H9 (cell line): Measurements from ENCODE around the gene ELANE. TPM values are rescaled to one million over a fixed set of nuclear protein-coding genes. Genes with fewer than 3 reads are reported as not detected.
A peak's percentile ranks its signal among the peaks of the same experiment; 100 is the strongest.
"Not testable (repeated sequence)": the region's sequence is repeated elsewhere in the genome, so short reads cannot be mapped to it uniquely, and the experiment has no call there.

Experiments used
- DNase-seq: peaks from one replicate; pipeline ENCODE4 v3.0.0-alpha.2; 2017
- H2AFZ ChIP-seq: one replicate; pipeline ENCODE4 v1.6.1; 2013; ENCODE audit warnings: mild to moderate bottlenecking, low read length, control low read depth, moderate library complexity
- H2AK5ac ChIP-seq: 2 replicates; pipeline ENCODE4 v1.6.1; 2013; ENCODE audit warnings: low read length, control low read depth, mixed read lengths; ENCODE audit not compliant: insufficient read length
- H2BK120ac ChIP-seq: one replicate; pipeline ENCODE4 v1.6.1; 2013; ENCODE audit warnings: low read depth, mild to moderate bottlenecking, low read length, control low read depth, inconsistent platforms; ENCODE audit not compliant: poor library complexity, severe bottlenecking
- H2BK12ac ChIP-seq: 2 replicates; pipeline ENCODE4 v1.6.1; 2013; ENCODE audit warnings: low read length, control low read depth, mixed read lengths, low read depth; ENCODE audit not compliant: insufficient read length
- H2BK15ac ChIP-seq: 2 replicates; pipeline ENCODE4 v1.6.1; 2013; ENCODE audit warnings: low read depth, low read length, control low read depth
- H2BK20ac ChIP-seq: one replicate; pipeline ENCODE4 v1.6.1; 2013; ENCODE audit warnings: low read depth, mild to moderate bottlenecking, low read length, control low read depth, inconsistent platforms; ENCODE audit not compliant: poor library complexity, severe bottlenecking
- H2BK5ac ChIP-seq: 2 replicates; pipeline ENCODE4 v1.6.1; 2013; ENCODE audit warnings: low read length, control low read depth, mixed read lengths; ENCODE audit not compliant: insufficient read length
- H3K14ac ChIP-seq: 2 replicates; pipeline ENCODE4 v1.6.1; 2013; ENCODE audit warnings: low read length, control low read depth; ENCODE audit not compliant: insufficient read depth
- H3K18ac ChIP-seq: 2 replicates; pipeline ENCODE4 v1.6.1; 2013; ENCODE audit warnings: low read depth, mild to moderate bottlenecking, mixed read lengths, low read length, control low read depth; ENCODE audit not compliant: insufficient read length
- H3K23ac ChIP-seq: 2 replicates; pipeline ENCODE4 v1.6.1; 2013; ENCODE audit warnings: low read length, control low read depth, mixed read lengths, low read depth; ENCODE audit not compliant: insufficient read length
- H3K23me2 ChIP-seq: 2 replicates; pipeline ENCODE4 v1.6.1; 2013; ENCODE audit warnings: low read depth, mild to moderate bottlenecking, mixed read lengths, low read length, control low read depth; ENCODE audit not compliant: insufficient read length, poor library complexity, severe bottlenecking
- H3K27ac ChIP-seq: 2 replicates; pipeline ENCODE4 v1.5.1; 2013; ENCODE audit warnings: low read length, control low read depth, mixed read lengths, low read depth; ENCODE audit not compliant: insufficient read length
- H3K27me3 ChIP-seq: 2 replicates; pipeline ENCODE4 v1.6.1; 2013; ENCODE audit warnings: low read length, control low read depth, inconsistent platforms; ENCODE audit not compliant: insufficient read depth
- H3K4ac ChIP-seq: 2 replicates; pipeline ENCODE4 v1.6.1; 2013; ENCODE audit warnings: low read depth, mild to moderate bottlenecking, control low read depth, inconsistent platforms, low read length, moderate library complexity
- H3K4me1 ChIP-seq: 2 replicates; pipeline ENCODE4 v1.6.1; 2013; ENCODE audit warnings: low read length, control low read depth, inconsistent platforms; ENCODE audit not compliant: insufficient read depth
- H3K4me2 ChIP-seq: 2 replicates; pipeline ENCODE4 v1.6.1; 2013; ENCODE audit warnings: low read length, control low read depth, mixed read lengths; ENCODE audit not compliant: insufficient read length, insufficient read depth
- H3K56ac ChIP-seq: 2 replicates; pipeline ENCODE4 v1.6.1; 2013; ENCODE audit warnings: low read depth, mild to moderate bottlenecking, mixed read lengths, low read length, control low read depth; ENCODE audit not compliant: insufficient read length
- H3K79me1 ChIP-seq: 2 replicates; pipeline ENCODE4 v1.6.1; 2013; ENCODE audit warnings: low read depth, mild to moderate bottlenecking, moderate library complexity, low read length, control low read depth, inconsistent platforms; ENCODE audit not compliant: insufficient read depth, poor library complexity, severe bottlenecking
- H3K79me2 ChIP-seq: 2 replicates; pipeline ENCODE4 v1.6.1; 2013; ENCODE audit warnings: low read length, control low read depth, inconsistent platforms; ENCODE audit not compliant: insufficient read depth
- H3K9ac ChIP-seq: 2 replicates; pipeline ENCODE4 v1.6.1; 2013; ENCODE audit warnings: low read length, control low read depth, mixed read lengths; ENCODE audit not compliant: insufficient read length; ENCODE audit errors: extremely low read depth
- H3K9me3 ChIP-seq: one replicate; pipeline ENCODE4 v1.6.1; 2013; ENCODE audit warnings: low read depth, low read length, inconsistent platforms; ENCODE audit not compliant: control insufficient read depth
- H3T11ph ChIP-seq: one replicate; pipeline ENCODE4 v1.6.1; 2013; ENCODE audit warnings: mild to moderate bottlenecking, low read length, control low read depth, inconsistent platforms
- H4K20me1 ChIP-seq: one replicate; pipeline ENCODE4 v1.6.1; 2013; ENCODE audit not compliant: control insufficient read depth, insufficient read length, insufficient read depth
- H4K5ac ChIP-seq: 2 replicates; pipeline ENCODE4 v1.6.1; 2013; ENCODE audit warnings: low read depth, mild to moderate bottlenecking, mixed read lengths, low read length, control low read depth; ENCODE audit not compliant: insufficient read length
- H4K8ac ChIP-seq: replicated peaks from 2 replicates; pipeline ENCODE4 v1.6.1; 2013; ENCODE audit warnings: low read length, control low read depth, mixed read lengths, low read depth; ENCODE audit not compliant: insufficient read length
- H4K91ac ChIP-seq: 2 replicates; pipeline ENCODE4 v1.6.1; 2013; ENCODE audit warnings: low read depth, mild to moderate bottlenecking, moderate library complexity, mixed read lengths, low read length, control low read depth; ENCODE audit not compliant: insufficient read length
- H3K27ac Mint-ChIP-seq, 3 experiments: 2 replicates in 2 of 3; 3 replicates in 1 of 3; pipeline ENCODE4 v1.8.0; 2020 to 2021; ENCODE audit warnings: mixed read lengths in 3 of 3, mild to moderate bottlenecking in 1 of 3, moderate library complexity in 1 of 3
- H3K27me3 Mint-ChIP-seq: 2 replicates; pipeline ENCODE4 v1.8.0; 2021; ENCODE audit warnings: low read depth, mild to moderate bottlenecking, moderate library complexity, mixed read lengths
- H3K36me3 Mint-ChIP-seq, 3 experiments: 2 replicates in 2 of 3; 3 replicates in 1 of 3; pipeline ENCODE4 v1.8.0; 2020 to 2021; ENCODE audit warnings: low read depth in 3 of 3, mixed read lengths in 3 of 3; ENCODE audit not compliant: insufficient read depth in 1 of 3
- H3K4me1 Mint-ChIP-seq, 2 experiments: 2 replicates each; pipeline ENCODE4 v1.8.0; 2020; ENCODE audit warnings: mixed read lengths in 2 of 2
- H3K4me3 Mint-ChIP-seq, 2 experiments: 2 replicates in 1 of 2; 3 replicates in 1 of 2; pipeline ENCODE4 v1.8.0; 2020 to 2021; ENCODE audit warnings: mild to moderate bottlenecking in 2 of 2, mixed read lengths in 2 of 2, moderate library complexity in 1 of 2
- H3K9me3 Mint-ChIP-seq, 2 experiments: 2 replicates in 1 of 2; 3 replicates in 1 of 2; pipeline ENCODE4 v1.8.0; 2020; ENCODE audit warnings: mild to moderate bottlenecking in 2 of 2, mixed read lengths in 2 of 2, moderate library complexity in 1 of 2
- WGBS: extraction: QIAGEN DNeasy Blood & Tissue Kit; methylation state at CpG from one replicate; pipeline ENCODE4 v1.1.7; 2013; ENCODE audit warnings: missing lambda C conversion rate, low lambda C conversion rate, mixed read lengths; ENCODE audit not compliant: insufficient read length; ENCODE audit errors: extremely low coverage; 5-methylcytosine and 5-hydroxymethylcytosine counted together
- total RNA-seq: library from RNA; stranded (reverse); gene quantifications from 2 replicates; pipeline ENCODE4 v1.2.1, GENCODE V29; 2021
- TF ChIP-seq, protein P1 (sequence below): fragments of 200-600 bp; sonication (generic); conservative IDR thresholded peaks from 3 replicates; pipeline ENCODE4 v1.8.0; 2021; ENCODE audit warnings: antibody characterized with exemption, mild to moderate bottlenecking

The ELANE gene
- total RNA-seq, 1 experiment from 2014 or later: not detected

DNA sequence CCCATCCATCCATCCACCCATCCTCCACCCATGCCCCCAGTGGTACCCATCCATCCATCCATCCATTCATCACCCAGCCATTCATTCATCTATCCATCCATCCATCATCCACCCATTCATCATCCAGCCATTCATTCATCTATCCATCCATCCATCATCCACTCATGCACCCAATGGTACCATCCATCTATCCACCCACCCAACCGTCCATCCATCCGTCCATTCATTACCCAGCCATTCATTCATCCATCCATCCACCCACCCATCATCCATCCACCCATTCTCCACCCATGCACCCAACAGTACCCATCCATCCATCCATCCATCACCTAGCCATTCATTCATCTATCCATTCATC, 35.6 kb upstream of the ELANE start:
- Histone ChIP-seq H3K27me3 (no peaks in the 10 kb centered on the region), H3K56ac (no peak overlapping the region), H3K23ac (no peak overlapping the region), H3K23me2 (no peaks in the 10 kb centered on the region), H3K4me2 (no peak overlapping the region), H3K9ac (no peak overlapping the region), H3T11ph (no peak overlapping the region), H3K9me3 (no peaks in the 10 kb centered on the region), H3K79me2 (no peaks in the 10 kb centered on the region), H3K14ac (no peak overlapping the region), H2BK120ac (no peak overlapping the region), H3K27ac (no peak overlapping the region), H2BK12ac (no peak overlapping the region), H4K91ac (no peak overlapping the region), H3K18ac (no peak overlapping the region), H3K79me1 (no peaks in the 10 kb centered on the region), H2AFZ (no peak overlapping the region), H2AK5ac (no peak overlapping the region), H4K20me1 (no peaks in the 10 kb centered on the region), H2BK20ac (no peak overlapping the region), H4K8ac (no peak overlapping the region), H2BK5ac (no peak overlapping the region), H3K4me1 (no peaks in the 10 kb centered on the region), H4K5ac (no peak overlapping the region), H3K4ac (no peak overlapping the region), H2BK15ac (no peak overlapping the region)
- H3K4me3 Mint-ChIP-seq: no peak overlapping the region
- no peak overlapping the region for H3K27ac Mint-ChIP-seq
- H3K36me3 Mint-ChIP-seq: peaks cover 16 to 41% (median 40%) of the 10 kb centered on the region in 3 experiments
- H3K27me3 Mint-ChIP-seq: peaks cover 3% of the 10 kb centered on the region; the same call in 1 of the 2 replicates
- H3K4me1 Mint-ChIP-seq: no peaks in the 10 kb centered on the region
- 100% methylated on average over 2 of the region's 2 CpGs for WGBS
- no peak for DNase-seq
- H3K9me3 Mint-ChIP-seq: no peaks in the 10 kb centered on the region; a peak in 1 of 5 replicates
- TF ChIP-seq, protein P1, sequence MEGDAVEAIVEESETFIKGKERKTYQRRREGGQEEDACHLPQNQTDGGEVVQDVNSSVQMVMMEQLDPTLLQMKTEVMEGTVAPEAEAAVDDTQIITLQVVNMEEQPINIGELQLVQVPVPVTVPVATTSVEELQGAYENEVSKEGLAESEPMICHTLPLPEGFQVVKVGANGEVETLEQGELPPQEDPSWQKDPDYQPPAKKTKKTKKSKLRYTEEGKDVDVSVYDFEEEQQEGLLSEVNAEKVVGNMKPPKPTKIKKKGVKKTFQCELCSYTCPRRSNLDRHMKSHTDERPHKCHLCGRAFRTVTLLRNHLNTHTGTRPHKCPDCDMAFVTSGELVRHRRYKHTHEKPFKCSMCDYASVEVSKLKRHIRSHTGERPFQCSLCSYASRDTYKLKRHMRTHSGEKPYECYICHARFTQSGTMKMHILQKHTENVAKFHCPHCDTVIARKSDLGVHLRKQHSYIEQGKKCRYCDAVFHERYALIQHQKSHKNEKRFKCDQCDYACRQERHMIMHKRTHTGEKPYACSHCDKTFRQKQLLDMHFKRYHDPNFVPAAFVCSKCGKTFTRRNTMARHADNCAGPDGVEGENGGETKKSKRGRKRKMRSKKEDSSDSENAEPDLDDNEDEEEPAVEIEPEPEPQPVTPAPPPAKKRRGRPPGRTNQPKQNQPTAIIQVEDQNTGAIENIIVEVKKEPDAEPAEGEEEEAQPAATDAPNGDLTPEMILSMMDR: no peak

DNA sequence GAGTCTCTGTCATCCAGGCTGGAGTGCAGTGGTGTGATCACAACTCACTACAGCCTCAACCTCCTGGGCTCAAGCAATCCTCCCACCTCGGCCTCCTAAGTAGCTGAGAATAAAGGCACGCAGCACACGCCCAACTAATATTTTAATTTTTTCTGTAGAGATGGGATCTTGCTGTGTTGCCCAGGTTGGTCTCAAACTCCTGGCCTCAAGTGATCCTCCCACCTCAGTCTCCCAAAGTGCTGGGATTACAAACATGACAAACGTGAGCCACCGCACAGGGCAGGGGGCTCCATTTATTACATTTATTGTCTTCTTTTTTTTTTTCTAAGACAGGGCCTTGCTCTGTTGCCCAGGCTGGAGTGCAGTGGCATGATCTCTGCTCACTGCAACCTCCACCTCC, 31.9 kb upstream of the ELANE start:
- H3K9me3 Mint-ChIP-seq, H3K56ac ChIP-seq, H3K79me2 ChIP-seq, H3K14ac ChIP-seq, H3K4ac ChIP-seq, H3K27me3 ChIP-seq, H3K27me3 Mint-ChIP-seq, H2AK5ac ChIP-seq, H2AFZ ChIP-seq, H3K79me1 ChIP-seq, H3K18ac ChIP-seq, DNase-seq, H3K23me2 ChIP-seq, H3K9me3 ChIP-seq, H3K27ac ChIP-seq, H2BK15ac ChIP-seq, H3K4me1 ChIP-seq, H4K5ac ChIP-seq, H3T11ph ChIP-seq, H2BK120ac ChIP-seq, H4K8ac ChIP-seq, H3K23ac ChIP-seq, H3K4me2 ChIP-seq, H3K27ac Mint-ChIP-seq, H3K9ac ChIP-seq, H2BK20ac ChIP-seq, H4K91ac ChIP-seq, H2BK5ac ChIP-seq, H2BK12ac ChIP-seq, H4K20me1 ChIP-seq: not testable (repeated sequence)
- Mint-ChIP-seq H3K4me1 (peaks cover 7 to 11% of the 10 kb centered on the region in 2 experiments), H3K36me3 (peaks cover 13 to 26% (median 25%) of the 10 kb centered on the region in 3 experiments), H3K4me3 (peak overlapping the region; percentile 67 to 81; a peak in 4 of 5 replicates)
- WGBS: no CpG with 5 or more reads among the region's 5 CpGs
